MG63 (cell line): Measurements from ENCODE around the gene LIF. TPM values are rescaled to one million over a fixed set of nuclear protein-coding genes. Genes with fewer than 3 reads are reported as not detected.

Experiments
- DNase-seq: peaks from one replicate; pipeline ENCODE4 v3.0.0-alpha.2; 2020
- H3K27me3 ChIP-seq: fragments of 250-450 bp; sonication (Bioruptor Pico); 2 replicates; pipeline ENCODE4 v1.5.1; 2020; ENCODE audit warnings: mild to moderate bottlenecking, moderate library complexity
- H3K36me3 ChIP-seq: fragments of 250-450 bp; sonication (Bioruptor Pico); 2 replicates; pipeline ENCODE4 v1.5.1; 2020; ENCODE audit warnings: mild to moderate bottlenecking, moderate library complexity
- H3K4me3 ChIP-seq: fragments of 250-450 bp; sonication (Bioruptor Pico); 2 replicates; pipeline ENCODE4 v1.5.1; 2020; ENCODE audit warnings: mild to moderate bottlenecking, moderate library complexity
- H3K9me3 ChIP-seq: fragments of 250-450 bp; sonication (Bioruptor Pico); 2 replicates; pipeline ENCODE4 v1.5.1; 2020; ENCODE audit warnings: mild to moderate bottlenecking, moderate library complexity
- total RNA-seq: library from RNA; depleted of rRNA; stranded (reverse); fragments of >200 nt; shearing (Covaris generic); gene quantifications from 2 replicates; pipeline ENCODE4 v1.2.3, GENCODE V29; 2014; ENCODE audit warnings: low replicate concordance

LIF gene
- total RNA-seq, 1 experiment from 2014 or later, result 13.0 TPM

DNA sequence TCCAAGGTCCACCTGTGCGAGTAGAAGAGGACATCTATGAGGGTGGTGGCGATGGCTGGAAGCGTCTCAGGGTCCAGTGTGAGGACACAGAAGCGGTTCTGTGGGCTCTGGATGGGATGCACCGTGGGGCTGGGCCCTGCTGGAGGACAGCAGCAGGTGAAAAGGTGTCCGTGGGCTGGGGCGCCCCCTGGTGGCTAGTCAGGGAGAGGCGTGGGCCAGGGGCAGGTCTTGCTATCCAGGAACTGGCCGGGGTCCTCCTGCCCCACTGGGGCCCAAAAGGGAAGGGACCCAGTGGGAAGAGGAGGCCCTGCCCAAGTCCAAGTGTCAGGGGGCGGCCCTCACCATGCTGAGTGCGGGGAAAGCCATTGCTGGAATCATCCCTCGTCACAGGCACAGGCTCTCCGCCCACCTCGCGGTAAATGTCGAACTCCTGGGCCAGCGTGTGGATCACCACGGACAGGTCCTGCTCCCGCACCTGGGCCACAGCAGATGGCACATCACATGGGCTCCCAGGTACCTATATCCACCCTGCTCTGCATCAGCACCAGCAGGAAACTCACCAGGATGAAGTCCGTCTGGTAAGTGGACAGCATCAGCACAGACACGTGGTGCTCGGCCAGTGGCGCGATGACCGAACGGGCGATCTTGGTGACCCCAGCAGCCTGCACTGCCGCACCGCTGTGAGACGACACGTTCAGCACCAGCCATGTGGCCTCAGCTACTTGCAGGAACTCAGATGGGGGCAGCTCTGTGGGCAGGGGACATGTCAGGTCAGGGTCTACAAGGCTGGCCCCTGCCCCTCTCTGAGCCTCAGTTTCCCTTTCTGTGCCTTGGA lies 40.5 kb upstream of the LIF start:
- peak; percentile 65 for DNase-seq
- no peaks in the 10 kb centered on the region for H3K36me3 ChIP-seq
- H3K27me3 ChIP-seq, result no peaks in the 10 kb centered on the region
- no peaks in the 10 kb centered on the region for H3K9me3 ChIP-seq
- H3K4me3 ChIP-seq, result no peak overlapping the region

DNA sequence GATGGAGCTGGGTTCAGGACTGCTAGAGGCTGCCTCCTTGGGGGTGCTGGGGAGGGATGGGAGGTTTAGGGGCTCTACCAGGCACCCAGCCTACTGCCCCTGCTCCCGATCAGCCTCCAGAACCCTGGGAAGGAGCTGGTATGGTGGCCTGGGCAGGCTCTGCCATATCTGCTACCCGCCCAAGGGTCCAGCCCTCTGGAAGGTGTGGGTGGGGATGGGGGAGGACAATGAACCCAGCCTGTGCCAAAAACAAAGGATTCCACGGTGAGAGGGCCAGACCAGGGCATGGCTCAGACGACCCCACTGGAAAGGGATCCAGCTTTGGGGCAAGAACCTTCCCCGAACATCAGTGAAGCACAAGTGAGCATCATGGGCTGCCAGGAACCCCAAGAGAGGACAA lies 39.8 kb upstream of the LIF start:
- H3K4me3 ChIP-seq, result no peak overlapping the region
- H3K27me3 ChIP-seq, result no peaks in the 10 kb centered on the region
- no peak for DNase-seq

DNA sequence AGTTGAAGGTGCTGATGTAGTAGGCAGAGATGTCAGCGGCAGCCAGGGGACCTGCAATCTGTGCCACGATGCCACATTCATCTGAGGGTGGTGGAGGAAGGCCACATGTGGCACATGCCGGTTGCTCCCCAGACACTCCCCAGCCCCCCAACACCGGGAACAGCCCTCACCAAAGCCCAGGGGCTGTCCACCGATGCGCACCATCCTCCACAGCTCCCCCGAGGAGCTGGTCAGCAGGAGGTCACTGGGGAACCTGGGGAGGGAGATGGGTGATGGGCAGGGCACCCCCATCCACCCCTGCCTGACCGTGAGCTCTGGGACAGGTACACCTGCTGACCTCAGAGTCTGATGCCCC lies 39.3 kb upstream of the LIF start:
- Histone ChIP-seq H3K36me3 (no peaks in the 10 kb centered on the region), H3K9me3 (no peaks in the 10 kb centered on the region), H3K4me3 (no peak overlapping the region), H3K27me3 (no peaks in the 10 kb centered on the region)
- no peak for DNase-seq

More for the DNA sequence above, 39.8 kb upstream of the LIF start:
- Histone ChIP-seq H3K9me3 (no peaks in the 10 kb centered on the region), H3K36me3 (no peaks in the 10 kb centered on the region)

- H3K36me3 ChIP-seq, result no peaks in the 10 kb centered on the region
- H3K9me3 ChIP-seq, result no peaks in the 10 kb centered on the region
- no peak overlapping the region for H3K4me3 ChIP-seq
- no peaks in the 10 kb centered on the region for H3K27me3 ChIP-seq
- DNase-seq, result no peak
Observed at GRCh38 chr22:30285176-30285845, 38.8 kb upstream of the LIF start.

GRCh38 chr22:30284666-30285065 lies 38.1 kb upstream of the LIF start:
- Histone ChIP-seq H3K36me3 (no peaks in the 10 kb centered on the region), H3K9me3 (no peaks in the 10 kb centered on the region), H3K4me3 (no peak overlapping the region), H3K27me3 (no peaks in the 10 kb centered on the region)
- DNase-seq, result no peak

- Histone ChIP-seq H3K9me3 (no peaks in the 10 kb centered on the region), H3K4me3 (no peak overlapping the region), H3K27me3 (no peaks in the 10 kb centered on the region), H3K36me3 (no peaks in the 10 kb centered on the region)
- DNase-seq, result no peak
Observed at GRCh38 chr22:30284172-30284571, 37.6 kb upstream of the LIF start.

DNA sequence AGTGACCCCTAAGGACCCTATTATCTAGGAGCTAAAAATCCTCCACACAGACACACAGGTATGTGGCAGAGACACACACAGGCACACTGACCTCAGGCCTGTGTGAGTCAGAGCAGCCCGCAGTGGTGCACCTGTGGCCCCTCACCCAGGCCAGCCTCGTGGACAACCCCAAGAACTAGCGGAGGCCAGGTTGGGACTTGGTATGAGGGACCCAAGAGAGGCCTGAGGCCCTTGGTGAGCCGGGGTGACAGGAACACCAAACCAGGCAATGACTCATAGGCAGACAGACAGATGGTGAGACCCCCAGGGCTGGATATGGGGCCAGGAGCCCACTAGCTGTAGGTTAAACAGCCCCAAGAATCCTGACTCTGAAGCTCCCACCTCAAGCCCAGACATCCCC lies 36.8 kb upstream of the LIF start:
- no peak overlapping the region for H3K4me3 ChIP-seq
- H3K27me3 ChIP-seq, result no peaks in the 10 kb centered on the region
- no peaks in the 10 kb centered on the region for H3K36me3 ChIP-seq
- DNase-seq, result no peak
- H3K9me3 ChIP-seq, result no peaks in the 10 kb centered on the region

DNA sequence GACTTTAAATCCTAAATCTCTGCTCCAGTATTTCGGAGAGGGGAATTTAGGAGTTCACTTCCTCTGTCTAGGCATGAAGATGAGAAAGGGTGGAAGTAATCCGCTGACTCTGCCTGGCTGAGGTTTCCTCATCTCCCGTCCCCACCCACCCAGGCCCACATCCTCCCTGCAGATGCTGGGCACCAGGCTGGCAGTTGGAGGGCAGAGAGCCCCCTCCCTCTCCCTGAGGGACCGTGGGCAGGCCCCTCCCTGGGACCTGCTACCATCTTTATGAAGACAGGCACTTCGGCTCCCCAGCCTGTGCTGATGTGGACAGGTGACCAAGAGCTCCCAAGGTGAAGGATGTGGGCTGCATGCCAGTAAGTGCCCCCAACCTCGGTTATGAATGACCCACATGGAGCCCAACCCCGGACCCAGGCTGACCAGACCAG lies 36.1 kb upstream of the LIF start:
- H3K9me3 ChIP-seq, result no peaks in the 10 kb centered on the region
- no peak overlapping the region for H3K4me3 ChIP-seq
- no peaks in the 10 kb centered on the region for H3K36me3 ChIP-seq
- H3K27me3 ChIP-seq, result no peaks in the 10 kb centered on the region
- no peak for DNase-seq

DNA sequence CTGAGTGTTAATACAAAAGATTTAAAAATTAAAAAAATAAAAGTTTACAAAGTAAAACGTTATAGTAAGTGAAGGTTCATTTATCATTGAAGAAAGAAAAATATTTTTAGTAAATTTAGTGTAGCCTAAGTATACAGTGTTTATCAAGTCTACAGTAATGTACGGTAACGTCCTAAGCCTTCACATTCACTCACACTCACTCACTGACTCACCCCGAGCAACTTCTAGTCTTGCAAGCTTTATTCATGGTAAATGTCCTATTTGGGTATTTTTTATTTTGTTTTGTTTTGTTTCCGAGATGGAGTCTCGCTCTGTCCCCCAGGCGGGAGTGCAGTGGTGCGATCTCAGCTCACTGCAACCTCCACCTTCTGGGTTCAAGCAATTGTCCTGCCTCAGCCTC lies 33.9 kb upstream of the LIF start:
- H3K9me3 ChIP-seq, result no peaks in the 10 kb centered on the region
- no peaks in the 10 kb centered on the region for H3K36me3 ChIP-seq
- H3K27me3 ChIP-seq, result no peaks in the 10 kb centered on the region
- DNase-seq, result no peak
- no peak overlapping the region for H3K4me3 ChIP-seq

DNA sequence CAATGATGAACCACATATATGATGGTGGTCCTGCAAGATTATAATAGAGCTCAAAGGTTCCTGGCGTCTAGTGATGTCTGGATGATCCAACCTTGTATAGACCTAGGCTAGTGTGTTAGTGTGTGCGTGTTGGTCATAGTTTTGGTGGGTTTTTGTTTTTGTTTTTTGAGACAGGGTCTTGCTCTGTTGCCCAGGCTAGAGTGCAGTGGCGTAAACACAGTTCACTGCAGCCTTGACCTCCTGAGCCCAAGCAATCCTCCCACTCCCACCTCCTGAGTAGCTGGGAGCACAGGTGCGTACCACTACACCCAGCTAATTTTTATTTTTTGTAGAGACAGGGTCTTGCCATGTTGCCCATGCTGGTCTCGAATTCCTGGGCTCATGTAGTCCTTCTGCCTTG lies 33.4 kb upstream of the LIF start:
- Histone ChIP-seq H3K27me3 (no peaks in the 10 kb centered on the region), H3K36me3 (no peaks in the 10 kb centered on the region), H3K9me3 (no peaks in the 10 kb centered on the region), H3K4me3 (no peak overlapping the region)
- DNase-seq, result no peak

GRCh38 chr22:30279046-30279788 lies 32.7 kb upstream of the LIF start:
- no peaks in the 10 kb centered on the region for H3K9me3 ChIP-seq
- H3K27me3 ChIP-seq, result no peaks in the 10 kb centered on the region
- DNase-seq, result no peak
- H3K36me3 ChIP-seq, result no peaks in the 10 kb centered on the region
- H3K4me3 ChIP-seq, result no peak overlapping the region

- peak; percentile 92 for DNase-seq
- Histone ChIP-seq H3K36me3 (no peaks in the 10 kb centered on the region), H3K4me3 (no peak overlapping the region), H3K27me3 (no peaks in the 10 kb centered on the region), H3K9me3 (no peaks in the 10 kb centered on the region)
Observed at GRCh38 chr22:30277547-30278344, 31.2 kb upstream of the LIF start.

DNA sequence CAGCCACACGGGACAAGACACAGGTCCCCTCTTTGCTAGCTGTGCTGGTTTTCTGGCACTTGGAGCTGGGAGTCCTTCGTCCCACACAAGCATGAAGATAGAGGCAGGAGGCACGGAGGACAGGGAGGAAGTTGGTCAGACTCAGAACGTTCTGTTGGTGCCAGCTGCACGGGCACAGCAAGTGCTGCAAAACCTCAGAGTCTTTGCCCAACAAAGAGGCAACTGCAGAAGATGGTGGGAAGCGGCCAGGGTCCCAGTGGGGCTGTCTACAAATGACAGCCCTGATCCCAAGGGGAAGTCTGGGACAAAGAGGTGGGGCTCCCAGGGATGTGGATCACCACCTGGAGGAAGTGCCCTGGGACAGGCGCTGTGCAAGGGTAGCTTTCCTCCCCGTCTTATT lies 29.5 kb upstream of the LIF start:
- no peak for DNase-seq
- Histone ChIP-seq H3K9me3 (no peaks in the 10 kb centered on the region), H3K27me3 (no peaks in the 10 kb centered on the region), H3K36me3 (no peaks in the 10 kb centered on the region), H3K4me3 (no peak overlapping the region)

DNA sequence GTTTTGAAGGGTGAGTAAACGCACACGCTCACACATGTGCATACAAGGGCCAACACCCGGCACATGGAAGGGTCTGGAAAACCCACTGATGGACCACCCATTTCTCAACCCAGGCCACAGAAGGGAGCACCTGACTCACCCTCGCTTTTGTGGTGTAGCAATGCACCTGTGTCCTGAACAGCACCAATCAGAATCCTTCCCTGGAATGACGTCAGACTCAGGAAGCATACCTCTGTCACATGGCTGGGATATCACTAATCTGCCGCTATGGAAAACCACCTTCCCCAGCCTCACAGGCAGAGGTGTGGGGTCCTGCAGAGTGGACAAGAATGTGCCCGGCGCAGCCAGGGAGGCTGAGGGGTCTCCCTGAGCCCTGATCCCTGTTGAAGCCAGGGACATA lies 29.1 kb upstream of the LIF start:
- DNase-seq, result no peak
- no peaks in the 10 kb centered on the region for H3K27me3 ChIP-seq
- H3K9me3 ChIP-seq, result no peaks in the 10 kb centered on the region
- H3K4me3 ChIP-seq, result no peak overlapping the region
- H3K36me3 ChIP-seq, result no peaks in the 10 kb centered on the region

DNA sequence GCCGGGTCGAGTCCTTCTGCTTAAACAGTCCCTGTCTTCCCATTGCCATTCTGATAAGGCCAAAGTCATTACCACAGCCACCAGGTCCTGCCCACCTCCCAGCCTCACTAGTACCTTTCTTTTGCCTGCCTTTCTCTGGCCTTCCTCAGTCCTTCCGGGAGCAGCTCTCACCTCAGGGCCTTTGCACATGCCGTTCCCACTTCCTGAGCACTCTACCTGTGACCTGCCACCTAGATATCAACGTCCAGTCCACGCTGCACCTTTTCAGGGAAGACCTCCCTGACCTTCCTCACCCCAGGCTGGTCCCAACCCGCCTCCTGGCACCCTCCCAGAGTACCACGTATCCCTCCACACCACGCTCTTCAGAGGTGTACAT lies 27.9 kb upstream of the LIF start:
- DNase-seq, result no peak
- H3K36me3 ChIP-seq, result no peaks in the 10 kb centered on the region
- no peaks in the 10 kb centered on the region for H3K9me3 ChIP-seq
- no peak overlapping the region for H3K4me3 ChIP-seq
- H3K27me3 ChIP-seq, result no peaks in the 10 kb centered on the region

DNA sequence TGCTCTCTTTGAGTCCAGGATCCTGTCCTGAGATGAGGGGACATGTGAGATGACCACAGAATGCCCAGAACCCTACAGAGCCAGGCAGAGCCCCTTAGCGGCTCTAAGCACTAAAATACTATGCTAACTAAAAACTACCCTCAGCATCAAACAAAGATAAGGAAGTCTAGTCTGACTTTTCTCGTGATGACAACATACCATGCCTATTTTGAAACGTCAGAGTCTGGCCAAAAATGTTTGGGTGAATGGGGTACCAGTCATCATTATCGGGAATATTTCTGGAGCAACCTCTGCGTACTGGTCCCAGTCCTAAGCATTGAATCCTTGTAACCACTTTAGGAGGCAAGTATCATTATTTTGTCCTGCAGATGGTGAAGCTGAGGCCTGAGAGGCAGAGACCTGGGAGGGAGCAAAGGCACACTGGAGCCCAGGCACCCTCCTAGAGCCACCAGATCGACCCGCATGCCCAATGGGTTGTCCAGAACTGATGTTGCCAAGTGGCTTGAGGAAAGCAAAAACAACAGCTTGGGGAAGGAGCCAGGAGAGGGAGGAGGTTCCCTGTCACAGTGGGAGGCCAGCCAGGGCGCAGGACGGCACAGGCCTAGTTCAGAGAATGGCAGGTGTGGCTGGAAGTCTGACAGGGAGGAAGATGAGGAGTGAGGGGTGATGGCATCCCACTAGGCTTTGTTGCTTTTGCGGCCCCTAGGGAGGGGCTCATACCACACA lies 27.3 kb upstream of the LIF start:
- H3K4me3 ChIP-seq, result no peak overlapping the region
- no peak for DNase-seq
- no peaks in the 10 kb centered on the region for H3K36me3 ChIP-seq
- no peaks in the 10 kb centered on the region for H3K27me3 ChIP-seq
- H3K9me3 ChIP-seq, result no peaks in the 10 kb centered on the region
